Bone marrow (tissue), 2 donors: Measurements from ENCODE around the gene NT5E.

Source experiments
- DNase-seq, 2 donors: peaks; one replicate each; lab custom pipeline; 2025; lab: John Stamatoyannopoulos, UW

The NT5E gene

GRCh38 chr6:85460154-85460920 lies 10.5 kb downstream of the NT5E start:
- DNase-seq, result no peak

- DNase-seq, result no peak
Measured at GRCh38 chr6:85460921-85461797, 11.3 kb downstream of the NT5E start.

- DNase-seq, result no peak
Measured at GRCh38 chr6:85461798-85462170, 11.9 kb downstream of the NT5E start.

GRCh38 chr6:85462673-85463072 lies 12.8 kb downstream of the NT5E start:
- no peak for DNase-seq

GRCh38 chr6:85463621-85464259 lies 13.9 kb downstream of the NT5E start:
- no peak for DNase-seq

GRCh38 chr6:85464260-85464644 lies 14.4 kb downstream of the NT5E start:
- DNase-seq, result peak in 1 of 2 donors; percentile 53

- peak in 1 of 2 donors; percentile 53 for DNase-seq
Measured at GRCh38 chr6:85464722-85465150, 14.9 kb downstream of the NT5E start.

GRCh38 chr6:85465762-85466161 lies 15.9 kb downstream of the NT5E start:
- DNase-seq, result no peak

GRCh38 chr6:85468326-85468725 lies 18.4 kb downstream of the NT5E start:
- DNase-seq, result no peak

- DNase-seq, result no peak
Measured at GRCh38 chr6:85469276-85470022, 19.6 kb downstream of the NT5E start.

- no peak for DNase-seq
Measured at GRCh38 chr6:85470023-85470410, 20.1 kb downstream of the NT5E start.

GRCh38 chr6:85472744-85473143 lies 22.9 kb downstream of the NT5E start:
- no peak for DNase-seq

- no peak for DNase-seq
Measured at GRCh38 chr6:85473748-85474147, 23.9 kb downstream of the NT5E start.

GRCh38 chr6:85476532-85476931 lies 26.6 kb downstream of the NT5E start:
- no peak for DNase-seq

GRCh38 chr6:85479208-85479607 lies 29.3 kb downstream of the NT5E start:
- no peak for DNase-seq

- DNase-seq, result no peak
Measured at GRCh38 chr6:85482206-85482904, 32.5 kb downstream of the NT5E start.

- peak; percentile 31 to 48 for DNase-seq
Measured at GRCh38 chr6:85482905-85483700, 33.2 kb downstream of the NT5E start.

- DNase-seq, result no peak
Measured at GRCh38 chr6:85483846-85484245, 34.0 kb downstream of the NT5E start.

GRCh38 chr6:85484948-85485347 lies 35.1 kb downstream of the NT5E start:
- DNase-seq, result no peak

- no peak for DNase-seq
Measured at GRCh38 chr6:85490516-85491248, 40.8 kb downstream of the NT5E start.
